ENCODE measurements around the gene SLC22A1. TPM values are rescaled to one million over a fixed set of nuclear protein-coding genes. Genes with fewer than 3 reads are reported as not detected.

SLC22A1 gene
- total and polyA plus RNA-seq, 2 donors (not counting 3 experiments of a cell fraction or from before 2014, with no cell fraction given) = 0.04 TPM; not detected in 1

DNA sequence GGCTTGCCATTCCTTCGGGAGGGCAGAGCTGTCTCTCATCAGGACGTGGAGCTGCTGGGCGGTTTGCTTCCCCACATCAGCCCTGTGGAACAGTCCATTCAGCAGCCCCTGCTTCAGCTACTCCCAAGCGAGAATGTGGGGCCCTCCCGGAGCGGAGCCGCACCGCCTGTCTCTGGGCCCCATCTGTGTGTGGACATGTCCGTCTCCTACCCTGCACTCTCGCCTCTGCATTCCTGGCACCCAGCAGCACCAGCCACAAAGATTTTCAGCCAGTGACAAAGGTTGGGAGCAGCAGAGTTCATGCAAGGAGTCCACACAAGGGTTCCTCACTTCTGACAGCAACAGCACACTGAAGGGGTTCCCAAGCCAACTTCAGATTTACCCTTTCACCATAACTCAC lies 29.0 kb upstream of the SLC22A1 start:
- Histone ChIP-seq H3K9me3 (replicated peaks; ENCODE audit: control insufficient read depth, insufficient read depth, low read length) (no peaks in the 10 kb centered on the region), H3K9ac (replicated peaks; ENCODE audit: extremely low read depth, insufficient read depth, low read length) (no peak overlapping the region), H3K4me3 (replicated peaks in 1 of 3; ENCODE audit: insufficient read depth in 1 of 3, low read depth in 1 of 3, low read length in 3 of 3) (no peak overlapping the region), H3K4me1 (ENCODE audit: control insufficient read depth, extremely low read depth, insufficient read depth, low read length) (no peaks in the 10 kb centered on the region), H3K36me3 (ENCODE audit: control insufficient read depth in 2 of 2, extremely low read depth in 1 of 2, insufficient read depth in 2 of 2, low read length in 2 of 2) (peaks cover 0 to 22% of the 10 kb centered on the region in 2 experiments), H3K9me1 (replicated peaks; ENCODE audit: control insufficient read depth, extremely low read depth, insufficient read depth, low read length) (no peaks in the 10 kb centered on the region), H3K27ac (ENCODE audit: insufficient read depth, low read depth, low read length) (no peak overlapping the region), H3K27me3 (ENCODE audit: control insufficient read depth in 2 of 2, insufficient read depth in 2 of 2, low read length in 2 of 2) (no peaks in the 10 kb centered on the region), H3K4me2 (ENCODE audit: insufficient read depth, low read length) (no peak overlapping the region), H3K79me2 (ENCODE audit: control insufficient read depth, insufficient read depth, low read length) (no peaks in the 10 kb centered on the region), H4K20me1 (replicated peaks; ENCODE audit: control insufficient read depth, extremely low read depth, insufficient read depth, low read length) (no peaks in the 10 kb centered on the region), H2AFZ (ENCODE audit: low read depth, low read length) (no peak overlapping the region)
- intact Hi-C loops (cut with micrococcal nuclease) (no loop called here), dilution Hi-C loops (cut with MboI; ENCODE audit: extremely low pct_ligation_motif_present, low sequenced_read_pairs) (no loop called here)
- ChIA-PET POLR2A (no interaction called here), CTCF (no interaction called here)
- DNase-seq (ENCODE audit: low read depth, low spot score) (no peak), FAIRE-seq (no peak)
- TF ChIP-seq MYC (IDR thresholded peaks at IDR 0.05; ENCODE audit: low read depth, low read length) = no peak
- TF ChIP-seq, protein P1, sequence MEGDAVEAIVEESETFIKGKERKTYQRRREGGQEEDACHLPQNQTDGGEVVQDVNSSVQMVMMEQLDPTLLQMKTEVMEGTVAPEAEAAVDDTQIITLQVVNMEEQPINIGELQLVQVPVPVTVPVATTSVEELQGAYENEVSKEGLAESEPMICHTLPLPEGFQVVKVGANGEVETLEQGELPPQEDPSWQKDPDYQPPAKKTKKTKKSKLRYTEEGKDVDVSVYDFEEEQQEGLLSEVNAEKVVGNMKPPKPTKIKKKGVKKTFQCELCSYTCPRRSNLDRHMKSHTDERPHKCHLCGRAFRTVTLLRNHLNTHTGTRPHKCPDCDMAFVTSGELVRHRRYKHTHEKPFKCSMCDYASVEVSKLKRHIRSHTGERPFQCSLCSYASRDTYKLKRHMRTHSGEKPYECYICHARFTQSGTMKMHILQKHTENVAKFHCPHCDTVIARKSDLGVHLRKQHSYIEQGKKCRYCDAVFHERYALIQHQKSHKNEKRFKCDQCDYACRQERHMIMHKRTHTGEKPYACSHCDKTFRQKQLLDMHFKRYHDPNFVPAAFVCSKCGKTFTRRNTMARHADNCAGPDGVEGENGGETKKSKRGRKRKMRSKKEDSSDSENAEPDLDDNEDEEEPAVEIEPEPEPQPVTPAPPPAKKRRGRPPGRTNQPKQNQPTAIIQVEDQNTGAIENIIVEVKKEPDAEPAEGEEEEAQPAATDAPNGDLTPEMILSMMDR (IDR thresholded peaks at IDR 0.05; ENCODE audit: extremely low read depth in 1 of 2, insufficient read depth in 1 of 2, low read depth in 1 of 2, low read length in 2 of 2) = no peak
- TF ChIP-seq POLR2A (IDR thresholded peaks at IDR 0.05; ENCODE audit: low read depth, low read length) = no peak
- TF ChIP-seq FOS (IDR thresholded peaks at IDR 0.05; ENCODE audit: borderline replicate concordance, insufficient read depth, low read length) = no peak
- TF ChIP-seq JUN (IDR thresholded peaks at IDR 0.05; ENCODE audit: borderline replicate concordance, insufficient read depth, insufficient read length, low read depth) = no peak
- TF ChIP-seq GATA2 (IDR thresholded peaks at IDR 0.05; ENCODE audit: insufficient read depth, insufficient read length, low read depth, low read length) = no peak
- no peak for TF ChIP-seq POLR2AphosphoS5 (IDR thresholded peaks at IDR 0.05; ENCODE audit: insufficient read depth, low read depth, low read length)
- BruUV-seq (replicated peaks) = no TSS peak

GRCh38 chr6:160093061-160093460 lies 28.6 kb upstream of the SLC22A1 start:
- Histone ChIP-seq H3K27me3 (ENCODE audit: control insufficient read depth in 2 of 2, insufficient read depth in 2 of 2, low read length in 2 of 2) (no peaks in the 10 kb centered on the region), H3K27ac (ENCODE audit: insufficient read depth, low read depth, low read length) (no peak overlapping the region), H3K9me3 (replicated peaks; ENCODE audit: control insufficient read depth, insufficient read depth, low read length) (no peaks in the 10 kb centered on the region), H4K20me1 (replicated peaks; ENCODE audit: control insufficient read depth, extremely low read depth, insufficient read depth, low read length) (no peaks in the 10 kb centered on the region), H3K9me1 (replicated peaks; ENCODE audit: control insufficient read depth, extremely low read depth, insufficient read depth, low read length) (no peaks in the 10 kb centered on the region), H3K4me1 (ENCODE audit: control insufficient read depth, extremely low read depth, insufficient read depth, low read length) (no peaks in the 10 kb centered on the region), H2AFZ (ENCODE audit: low read depth, low read length) (no peak overlapping the region), H3K4me3 (replicated peaks in 1 of 3; ENCODE audit: insufficient read depth in 1 of 3, low read depth in 1 of 3, low read length in 3 of 3) (no peak overlapping the region), H3K79me2 (ENCODE audit: control insufficient read depth, insufficient read depth, low read length) (no peaks in the 10 kb centered on the region), H3K9ac (replicated peaks; ENCODE audit: extremely low read depth, insufficient read depth, low read length) (no peak overlapping the region), H3K4me2 (ENCODE audit: insufficient read depth, low read length) (no peak overlapping the region), H3K36me3 (ENCODE audit: control insufficient read depth in 2 of 2, extremely low read depth in 1 of 2, insufficient read depth in 2 of 2, low read length in 2 of 2) (peaks cover 0 to 22% of the 10 kb centered on the region in 2 experiments)
- DNase-seq (ENCODE audit: low read depth, low spot score) = no peak
- intact Hi-C loops (cut with micrococcal nuclease) = no loop called here
- POLR2A ChIA-PET = no interaction called here
- no TSS peak for BruUV-seq (replicated peaks)
- dilution Hi-C loops (cut with MboI; ENCODE audit: extremely low pct_ligation_motif_present, low sequenced_read_pairs) = no loop called here
- no peak for FAIRE-seq
- TF ChIP-seq JUN (IDR thresholded peaks at IDR 0.05; ENCODE audit: borderline replicate concordance, insufficient read depth, insufficient read length, low read depth) (no peak), FOS (IDR thresholded peaks at IDR 0.05; ENCODE audit: borderline replicate concordance, insufficient read depth, low read length) (no peak), POLR2AphosphoS5 (IDR thresholded peaks at IDR 0.05; ENCODE audit: insufficient read depth, low read depth, low read length) (no peak), GATA2 (IDR thresholded peaks at IDR 0.05; ENCODE audit: insufficient read depth, insufficient read length, low read depth, low read length) (no peak), POLR2A (IDR thresholded peaks at IDR 0.05; ENCODE audit: low read depth, low read length) (no peak), MYC (IDR thresholded peaks at IDR 0.05; ENCODE audit: low read depth, low read length) (no peak), EZH2 (IDR thresholded peaks at IDR 0.05; ENCODE audit: borderline replicate concordance, low read depth, low read length, severe bottlenecking) (no peak)
- TF ChIP-seq, protein P2, sequence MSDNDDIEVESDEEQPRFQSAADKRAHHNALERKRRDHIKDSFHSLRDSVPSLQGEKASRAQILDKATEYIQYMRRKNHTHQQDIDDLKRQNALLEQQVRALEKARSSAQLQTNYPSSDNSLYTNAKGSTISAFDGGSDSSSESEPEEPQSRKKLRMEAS (IDR thresholded peaks at IDR 0.05; ENCODE audit: insufficient read depth, insufficient read length) = no peak
- TF ChIP-seq, protein P1 (IDR thresholded peaks at IDR 0.05; ENCODE audit: extremely low read depth in 1 of 2, insufficient read depth in 1 of 2, low read depth in 1 of 2, low read length in 2 of 2) = no peak
- CTCF ChIA-PET = no interaction called here

Data from endothelial cell of umbilical vein (primary cell).